Stimulated activated CD8-positive, alpha-beta memory T cell treated with anti-CD3 and anti-CD28 coated beads, Interleukin-7, amount 100 ng/mL, for 4 hours (primary cell): ENCODE data around the gene APOO.

Experiments
- DNase-seq, 2 donors: peaks; one replicate each; pipeline ENCODE4 v3.0.0-alpha.2; 2020; ENCODE audit warnings: low read depth in 2 of 2

The APOO gene

GRCh38 chrX:23907498-23908218 is at the start of gene APOO, which contains the start of gene CXorf58:
APOO (minus strand) TSS chrX:23907938; CDS start chrX:23907702, 236 bp downstream.
CXorf58 (plus strand) TSS chrX:23908006; CDS start chrX:23910303, 2,297 bp downstream.
- DNase-seq, result peak; percentile 76 to 86

GRCh38 chrX:23954396-23954795 is 46.7 kb upstream of the APOO start:
- no peak for DNase-seq

- no peak for DNase-seq
These were observed 46.2 kb upstream of the APOO start for GRCh38 chrX:23953908-23954269.

GRCh38 chrX:23952984-23953907 is 45.5 kb upstream of the APOO start:
- DNase-seq, result peak; percentile 20 to 29

GRCh38 chrX:23952391-23952790 is 44.7 kb upstream of the APOO start:
- no peak for DNase-seq

GRCh38 chrX:23945206-23945605 is 37.5 kb upstream of the APOO start:
- no peak for DNase-seq

- DNase-seq, result no peak
These were observed 36.5 kb upstream of the APOO start for GRCh38 chrX:23944234-23944633.

- DNase-seq, result no peak
These were observed 31.5 kb upstream of the APOO start for GRCh38 chrX:23939203-23939602.

- no peak for DNase-seq
These were observed 31.0 kb upstream of the APOO start for GRCh38 chrX:23938690-23939089.

- DNase-seq, result no peak
These were observed 29.4 kb upstream of the APOO start for GRCh38 chrX:23937100-23937499.

- no peak for DNase-seq
These were observed 28.4 kb upstream of the APOO start for GRCh38 chrX:23936180-23936579.

- no peak for DNase-seq
These were observed 27.4 kb upstream of the APOO start for GRCh38 chrX:23935106-23935505.

- no peak for DNase-seq
These were observed 24.3 kb upstream of the APOO start for GRCh38 chrX:23932046-23932445.

- DNase-seq, result no peak
These were observed 23.3 kb upstream of the APOO start for GRCh38 chrX:23930894-23931604.

GRCh38 chrX:23926015-23926414 is 18.3 kb upstream of the APOO start:
- DNase-seq, result no peak

GRCh38 chrX:23919706-23920320 is 12.1 kb upstream of the APOO start:
- DNase-seq, result no peak

GRCh38 chrX:23919148-23919547 is 11.4 kb upstream of the APOO start:
- DNase-seq, result no peak

GRCh38 chrX:23911126-23911835 is 3.5 kb upstream of the APOO start:
- no peak for DNase-seq

GRCh38 chrX:23908219-23909004 is 674 bp upstream of the APOO start:
- no peak for DNase-seq

- DNase-seq, result no peak
These were observed 634 bp downstream of the APOO start for GRCh38 chrX:23907111-23907497.
